ENCODE measurements around the gene EPB41L3.

DNA sequence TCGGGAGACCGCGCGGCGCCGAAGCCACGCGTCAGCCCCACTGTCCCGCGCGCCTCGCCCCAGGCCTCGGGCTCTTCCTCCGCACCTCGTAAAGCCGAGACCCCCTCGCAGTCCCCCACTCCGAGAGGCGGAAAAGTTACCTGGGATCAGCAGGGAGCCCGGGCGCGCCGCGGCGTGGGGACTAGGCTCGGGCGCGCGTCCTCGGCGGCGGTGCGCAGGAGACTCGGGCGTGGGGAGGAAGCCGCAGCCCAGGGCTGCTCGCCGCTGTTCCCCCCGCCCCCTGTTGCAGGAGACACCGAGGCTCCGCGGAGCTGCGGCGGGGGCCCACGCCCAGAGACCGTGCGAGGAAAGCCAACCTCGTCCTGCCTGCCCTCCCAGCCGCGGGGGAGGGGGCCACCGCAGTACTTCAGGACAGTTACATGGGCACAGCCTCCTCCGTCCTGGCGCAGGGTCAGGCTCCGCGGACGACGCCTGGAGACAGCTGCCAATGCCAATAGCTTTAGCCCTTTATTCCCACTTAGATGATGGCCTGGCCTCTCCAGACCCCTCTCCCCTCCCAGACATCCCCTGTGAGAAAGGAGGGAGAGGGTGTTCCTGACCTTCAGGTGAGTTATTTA, at the start of gene EPB41L3:
- TF ChIP-seq, protein P1, sequence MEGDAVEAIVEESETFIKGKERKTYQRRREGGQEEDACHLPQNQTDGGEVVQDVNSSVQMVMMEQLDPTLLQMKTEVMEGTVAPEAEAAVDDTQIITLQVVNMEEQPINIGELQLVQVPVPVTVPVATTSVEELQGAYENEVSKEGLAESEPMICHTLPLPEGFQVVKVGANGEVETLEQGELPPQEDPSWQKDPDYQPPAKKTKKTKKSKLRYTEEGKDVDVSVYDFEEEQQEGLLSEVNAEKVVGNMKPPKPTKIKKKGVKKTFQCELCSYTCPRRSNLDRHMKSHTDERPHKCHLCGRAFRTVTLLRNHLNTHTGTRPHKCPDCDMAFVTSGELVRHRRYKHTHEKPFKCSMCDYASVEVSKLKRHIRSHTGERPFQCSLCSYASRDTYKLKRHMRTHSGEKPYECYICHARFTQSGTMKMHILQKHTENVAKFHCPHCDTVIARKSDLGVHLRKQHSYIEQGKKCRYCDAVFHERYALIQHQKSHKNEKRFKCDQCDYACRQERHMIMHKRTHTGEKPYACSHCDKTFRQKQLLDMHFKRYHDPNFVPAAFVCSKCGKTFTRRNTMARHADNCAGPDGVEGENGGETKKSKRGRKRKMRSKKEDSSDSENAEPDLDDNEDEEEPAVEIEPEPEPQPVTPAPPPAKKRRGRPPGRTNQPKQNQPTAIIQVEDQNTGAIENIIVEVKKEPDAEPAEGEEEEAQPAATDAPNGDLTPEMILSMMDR (IDR thresholded peaks at IDR 0.05; ENCODE audit: low read length): no peak
- no peak for TF ChIP-seq EZH2 (IDR thresholded peaks at IDR 0.05; ENCODE audit: borderline replicate concordance, low read length)

All from OCI-LY1 (cell line).